ENCODE data around the gene CRYGC. TPM values are rescaled to one million over a fixed set of nuclear protein-coding genes. Genes with fewer than 3 reads are reported as not detected.

The CRYGC gene
- total and polyA plus RNA-seq, 2 experiments from 2014 or later = 1.3 TPM; not detected in 1

DNA sequence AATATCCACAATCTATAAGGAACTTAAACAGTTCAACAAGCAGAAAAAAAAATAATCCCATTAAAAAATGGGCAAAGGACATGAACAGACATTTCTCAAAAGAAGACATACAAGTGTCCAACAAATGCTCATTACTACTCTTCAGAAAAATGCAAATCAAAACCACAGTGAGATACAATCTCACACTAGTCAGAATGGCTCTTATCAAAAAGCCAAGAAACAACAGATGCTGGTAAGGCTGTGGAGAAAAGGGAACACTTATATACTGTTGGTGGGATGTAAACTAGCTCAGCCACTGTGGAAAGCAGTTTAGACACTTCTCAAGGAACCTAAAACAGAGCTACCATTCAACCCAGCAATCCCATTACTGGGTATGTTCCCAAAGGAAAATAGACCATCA is 23.5 kb upstream of the CRYGC start:
- Histone ChIP-seq H2AFZ (no peak overlapping the region), H3K27ac (no peak overlapping the region), H3K79me2 (no peaks in the 10 kb centered on the region), H3K36me3 (replicated peaks; ENCODE audit: insufficient read depth, low read depth) (no peaks in the 10 kb centered on the region), H3K4me2 (no peak overlapping the region), H4K20me1 (ENCODE audit: insufficient read depth, poor library complexity, severe bottlenecking) (no peaks in the 10 kb centered on the region), H3K27me3 (no peaks in the 10 kb centered on the region), H3K9me3 (ENCODE audit: low read depth) (no peaks in the 10 kb centered on the region), H3K9me2 (replicated peaks; ENCODE audit: insufficient read depth) (no peaks in the 10 kb centered on the region), H3K4me3 (no peak overlapping the region), H3K4me1 (ENCODE audit: insufficient read depth) (no peaks in the 10 kb centered on the region)
- no peak for TF ChIP-seq EZH2phosphoT487 (IDR thresholded peaks at IDR 0.05; ENCODE audit: low read depth, severe bottlenecking, unreplicated experiment)
- TF ChIP-seq EZH2 (IDR thresholded peaks at IDR 0.05; ENCODE audit: borderline replicate concordance) = no peak
- TF ChIP-seq, protein P1, sequence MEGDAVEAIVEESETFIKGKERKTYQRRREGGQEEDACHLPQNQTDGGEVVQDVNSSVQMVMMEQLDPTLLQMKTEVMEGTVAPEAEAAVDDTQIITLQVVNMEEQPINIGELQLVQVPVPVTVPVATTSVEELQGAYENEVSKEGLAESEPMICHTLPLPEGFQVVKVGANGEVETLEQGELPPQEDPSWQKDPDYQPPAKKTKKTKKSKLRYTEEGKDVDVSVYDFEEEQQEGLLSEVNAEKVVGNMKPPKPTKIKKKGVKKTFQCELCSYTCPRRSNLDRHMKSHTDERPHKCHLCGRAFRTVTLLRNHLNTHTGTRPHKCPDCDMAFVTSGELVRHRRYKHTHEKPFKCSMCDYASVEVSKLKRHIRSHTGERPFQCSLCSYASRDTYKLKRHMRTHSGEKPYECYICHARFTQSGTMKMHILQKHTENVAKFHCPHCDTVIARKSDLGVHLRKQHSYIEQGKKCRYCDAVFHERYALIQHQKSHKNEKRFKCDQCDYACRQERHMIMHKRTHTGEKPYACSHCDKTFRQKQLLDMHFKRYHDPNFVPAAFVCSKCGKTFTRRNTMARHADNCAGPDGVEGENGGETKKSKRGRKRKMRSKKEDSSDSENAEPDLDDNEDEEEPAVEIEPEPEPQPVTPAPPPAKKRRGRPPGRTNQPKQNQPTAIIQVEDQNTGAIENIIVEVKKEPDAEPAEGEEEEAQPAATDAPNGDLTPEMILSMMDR (IDR thresholded peaks at IDR 0.05; ENCODE audit: poor library complexity) = no peak
- no peak for DNase-seq (ENCODE audit: low spot score)

DNA sequence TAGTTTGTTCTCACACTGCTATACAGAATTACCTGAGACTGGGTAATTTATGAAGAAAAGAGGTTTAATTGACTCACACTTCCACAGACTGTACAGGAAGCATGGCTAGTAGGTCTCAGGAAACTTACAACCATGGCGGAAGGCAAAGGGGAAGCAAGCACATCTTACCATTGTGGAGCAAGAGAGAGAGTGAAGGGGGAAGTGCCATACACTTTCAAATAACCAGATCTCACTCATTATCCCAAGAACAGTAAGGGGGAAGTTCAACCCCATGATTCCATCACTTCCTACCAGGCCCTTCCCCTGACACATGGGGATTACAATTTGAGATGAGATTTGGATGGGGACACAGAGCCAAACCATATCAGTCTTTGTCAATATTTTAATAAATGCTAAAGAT is 21.3 kb upstream of the CRYGC start:
- Histone ChIP-seq H3K36me3 (replicated peaks; ENCODE audit: insufficient read depth, low read depth) (no peaks in the 10 kb centered on the region), H3K4me3 (no peak overlapping the region)

DNA sequence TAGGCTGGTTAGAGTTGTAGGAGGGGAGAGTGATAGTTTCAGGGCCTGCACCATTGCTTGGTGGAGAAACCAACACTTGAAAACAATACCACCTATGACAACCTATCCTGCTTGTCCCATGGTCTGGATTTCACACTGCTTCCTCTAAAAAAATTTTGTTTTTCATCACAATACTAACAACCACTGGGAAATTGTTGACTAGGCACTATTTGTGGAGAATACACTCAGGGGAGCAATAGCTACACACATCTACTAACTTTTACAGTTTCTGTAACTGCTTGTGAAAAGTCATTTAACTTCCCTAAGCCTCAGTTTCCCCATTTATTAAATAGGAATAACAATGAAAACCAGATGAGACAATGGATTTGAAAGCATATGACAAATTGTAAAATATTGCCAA is 20.5 kb upstream of the CRYGC start:
- Histone ChIP-seq H3K4me3 (no peak overlapping the region), H4K20me1 (ENCODE audit: insufficient read depth, poor library complexity, severe bottlenecking) (no peaks in the 10 kb centered on the region), H3K27me3 (no peaks in the 10 kb centered on the region), H3K9me2 (replicated peaks; ENCODE audit: insufficient read depth) (no peaks in the 10 kb centered on the region), H2AFZ (no peak overlapping the region), H3K9me3 (ENCODE audit: low read depth) (no peaks in the 10 kb centered on the region), H3K27ac (no peak overlapping the region), H3K4me1 (ENCODE audit: insufficient read depth) (no peaks in the 10 kb centered on the region), H3K36me3 (replicated peaks; ENCODE audit: insufficient read depth, low read depth) (no peaks in the 10 kb centered on the region), H3K4me2 (no peak overlapping the region), H3K79me2 (no peaks in the 10 kb centered on the region)
- TF ChIP-seq, protein P1 (IDR thresholded peaks at IDR 0.05; ENCODE audit: poor library complexity) = no peak
- no peak for TF ChIP-seq EZH2 (IDR thresholded peaks at IDR 0.05; ENCODE audit: borderline replicate concordance)
- no peak for TF ChIP-seq EZH2phosphoT487 (IDR thresholded peaks at IDR 0.05; ENCODE audit: low read depth, severe bottlenecking, unreplicated experiment)
- DNase-seq (ENCODE audit: low spot score) = no peak

More for the DNA sequence above, 21.3 kb upstream of the CRYGC start:
- Histone ChIP-seq H3K9me2 (replicated peaks; ENCODE audit: insufficient read depth) (no peaks in the 10 kb centered on the region), H2AFZ (no peak overlapping the region), H3K4me1 (ENCODE audit: insufficient read depth) (no peaks in the 10 kb centered on the region), H3K79me2 (no peaks in the 10 kb centered on the region), H3K4me2 (no peak overlapping the region), H4K20me1 (ENCODE audit: insufficient read depth, poor library complexity, severe bottlenecking) (no peaks in the 10 kb centered on the region), H3K27ac (no peak overlapping the region), H3K27me3 (no peaks in the 10 kb centered on the region), H3K9me3 (ENCODE audit: low read depth) (no peaks in the 10 kb centered on the region)
- 100% methylated on average over 1 of the region's 1 CpG for WGBS (ENCODE audit: low lambda C conversion rate, missing lambda C conversion rate)
- no peak for DNase-seq (ENCODE audit: low spot score)
- TF ChIP-seq, protein P1 (IDR thresholded peaks at IDR 0.05; ENCODE audit: poor library complexity) = no peak
- TF ChIP-seq EZH2phosphoT487 (IDR thresholded peaks at IDR 0.05; ENCODE audit: low read depth, severe bottlenecking, unreplicated experiment) (no peak), EZH2 (IDR thresholded peaks at IDR 0.05; ENCODE audit: borderline replicate concordance) (no peak)

DNA sequence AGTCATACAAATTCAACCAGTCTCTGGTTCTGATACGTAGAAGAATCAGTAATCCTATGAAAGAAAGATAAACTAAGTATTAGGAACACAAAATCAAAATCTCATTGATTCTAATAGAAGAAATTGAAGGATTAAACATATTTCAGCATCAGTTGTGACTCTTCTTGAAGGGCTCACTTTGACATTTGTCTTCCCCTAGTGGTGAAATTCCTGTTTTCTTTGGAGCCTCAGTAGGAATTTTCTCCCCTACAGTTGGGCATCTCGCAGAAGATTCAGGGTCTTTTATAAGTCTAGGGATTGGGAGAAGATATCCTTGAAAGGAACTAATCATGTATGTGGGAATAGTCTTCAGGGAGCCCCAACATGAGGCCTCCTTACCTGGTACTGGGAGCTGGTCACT is 19.2 kb upstream of the CRYGC start:
- TF ChIP-seq, protein P1 (IDR thresholded peaks at IDR 0.05; ENCODE audit: poor library complexity) = peak; percentile 32
- TF ChIP-seq EZH2 (IDR thresholded peaks at IDR 0.05; ENCODE audit: borderline replicate concordance) = no peak
- no peak for DNase-seq (ENCODE audit: low spot score)
- Histone ChIP-seq H3K9me3 (ENCODE audit: low read depth) (no peaks in the 10 kb centered on the region), H3K36me3 (replicated peaks; ENCODE audit: insufficient read depth, low read depth) (no peaks in the 10 kb centered on the region), H4K20me1 (ENCODE audit: insufficient read depth, poor library complexity, severe bottlenecking) (no peaks in the 10 kb centered on the region), H3K79me2 (no peaks in the 10 kb centered on the region), H3K27ac (no peak overlapping the region), H2AFZ (no peak overlapping the region), H3K4me2 (no peak overlapping the region), H3K4me3 (no peak overlapping the region), H3K9me2 (replicated peaks; ENCODE audit: insufficient read depth) (no peaks in the 10 kb centered on the region), H3K4me1 (ENCODE audit: insufficient read depth) (no peaks in the 10 kb centered on the region), H3K27me3 (no peaks in the 10 kb centered on the region)
- 67% methylated on average over 2 of the region's 2 CpGs for WGBS (ENCODE audit: low lambda C conversion rate, missing lambda C conversion rate)
